Kidney (tissue), 14 donors: Measurements from ENCODE around the gene KIF25. TPM values are rescaled to one million over a fixed set of nuclear protein-coding genes. Genes with fewer than 3 reads are reported as not detected.
A peak's percentile ranks its signal among the peaks of the same experiment; 100 is the strongest.

ENCODE experiments used
- DNase-seq, 5 donors: peaks; one replicate each; pipeline ENCODE4 v3.0.0-alpha.2; 2013 to 2020
- FAIRE-seq: peaks from 2 replicates; lab custom pipeline; 2012; peaks lifted over from hg19 to GRCh38; lab: Jason Lieb, UNC
- H3K27ac ChIP-seq, 2 donors: one replicate each; pipeline ENCODE4 v1.7.0; 2013; ENCODE audit warnings: low read depth in 2 of 2, low read length in 2 of 2, inconsistent platforms in 1 of 2
- H3K27me3 ChIP-seq: one replicate; pipeline ENCODE4 v1.7.1; 2013; ENCODE audit warnings: low read length, inconsistent platforms; ENCODE audit not compliant: control insufficient read depth, insufficient read depth
- H3K36me3 ChIP-seq, 3 donors: one replicate each; pipeline versions ENCODE4 v1.7.0 to v1.7.1; 2013; ENCODE audit warnings: low read length in 3 of 3, control low read depth in 1 of 3, inconsistent platforms in 1 of 3; ENCODE audit not compliant: insufficient read depth in 3 of 3, control insufficient read depth in 2 of 3
- H3K4me1 ChIP-seq, 3 donors: one replicate each; pipeline versions ENCODE4 v1.7.0 to v1.7.1; 2013; ENCODE audit warnings: low read length in 3 of 3, inconsistent platforms in 1 of 3, low read depth in 1 of 3; ENCODE audit not compliant: control insufficient read depth in 2 of 3, insufficient read depth in 2 of 3
- H3K4me3 ChIP-seq, 3 donors: one replicate each; pipeline versions ENCODE4 v1.7.0 to v1.8.1; 2013; ENCODE audit warnings: low read length in 3 of 3, control low read depth in 1 of 3, inconsistent platforms in 1 of 3
- H3K9ac ChIP-seq, 3 donors: one replicate each; pipeline versions ENCODE4 v1.7.0 to v1.7.1; 2013; ENCODE audit warnings: low read length in 3 of 3, control low read depth in 1 of 3, inconsistent platforms in 1 of 3
- H3K9me3 ChIP-seq, 3 donors: one replicate each; pipeline versions ENCODE4 v1.7.0 to v1.7.1; 2013; ENCODE audit warnings: low read length in 3 of 3, control low read depth in 1 of 3, inconsistent platforms in 1 of 3; ENCODE audit not compliant: control insufficient read depth in 2 of 3, insufficient read depth in 1 of 3
- CTCF ChIP-seq: IDR thresholded peaks from 3 replicates; pipeline ENCODE4 v1.5.1; 2012; ENCODE audit warnings: mild to moderate bottlenecking, moderate library complexity, borderline replicate concordance; ENCODE audit not compliant: insufficient read depth; ENCODE audit errors: extremely low read depth
- intact Hi-C: fragments of 100-400 bp; cut with DNase I; formaldehyde crosslinking; loops from one replicate; pipeline ENCODE4 v1.11.1; 2022
- polyA plus RNA-seq: library from polyadenylated mRNA; stranded (reverse); fragments of 350-450 nt; fragmentation: Illumina TruSeq; extraction: RNeasy Lipid Tissue Mini Kit (QIAGEN cat#74804); gene quantifications from one replicate; pipeline ENCODE4 v1.2.3, GENCODE V29; 2014; ENCODE audit warnings: low read depth, low replicate concordance; ENCODE audit not compliant: insufficient read depth
- total RNA-seq: library from RNA; stranded (reverse); fragmentation: NEBNext Ultra II Directional; extraction: Animal tissue kit (Norgen Biotek cat#: 25700); gene quantifications from one replicate; pipeline ENCODE4 v1.2.1, GENCODE V29; 2021
- donor health status: control.
- donor health status: control.
- donor health status: control.
- donor health status: control.
- donor health status: control.
- donor health status: DM: yes; HTN: yes; CAD: no.
- donor health status: Normal renal cell carcinoma (clear cell type).

KIF25 gene
- total and polyA plus RNA-seq, 2 donors from 2014 or later, result not detected

GRCh38 chr6:167996424-167997199 is 859 bp upstream of the KIF25 start:
- Histone ChIP-seq H3K27ac (no peak overlapping the region), H3K9me3 (no peaks in the 10 kb centered on the region), H3K36me3 (no peaks in the 10 kb centered on the region), H3K27me3 (no peaks in the 10 kb centered on the region), H3K9ac (no peak overlapping the region), H3K4me1 (no peaks in the 10 kb centered on the region), H3K4me3 (no peak overlapping the region)
- DNase-seq (peak in 2 of 5 donors; percentile 58 to 63), FAIRE-seq (no peak)
- intact Hi-C loops, result no loop called here
- TF ChIP-seq CTCF, result no peak

- no peaks in the 10 kb centered on the region for H3K4me1 ChIP-seq
- H3K4me3 ChIP-seq, result no peak overlapping the region
- H3K27ac ChIP-seq, result no peak overlapping the region
- no peaks in the 10 kb centered on the region for H3K9me3 ChIP-seq
- intact Hi-C loops, result no loop called here
- no peaks in the 10 kb centered on the region for H3K27me3 ChIP-seq
- no peak for TF ChIP-seq CTCF
- no peaks in the 10 kb centered on the region for H3K36me3 ChIP-seq
- FAIRE-seq (no peak), DNase-seq (peak in 1 of 5 donors; percentile 26)
- H3K9ac ChIP-seq, result no peak overlapping the region
Measured at GRCh38 chr6:167998215-167998614, 744 bp downstream of the KIF25 start.

GRCh38 chr6:168000198-168001028 is 2.9 kb downstream of the KIF25 start:
- FAIRE-seq (no peak), DNase-seq (no peak)
- no peak overlapping the region for H3K9ac ChIP-seq
- H3K36me3 ChIP-seq, result no peaks in the 10 kb centered on the region
- H3K9me3 ChIP-seq, result no peaks in the 10 kb centered on the region
- no peaks in the 10 kb centered on the region for H3K4me1 ChIP-seq
- H3K27ac ChIP-seq, result no peak overlapping the region
- intact Hi-C loops, result no loop called here
- H3K27me3 ChIP-seq, result no peaks in the 10 kb centered on the region
- no peak overlapping the region for H3K4me3 ChIP-seq
- TF ChIP-seq CTCF, result no peak
